ENCODE results near the gene CCDC87.
"Not testable (repeated sequence)": the region's sequence is repeated elsewhere in the genome, so short reads cannot be mapped to it uniquely, and the experiment has no call there.

Gene CCDC87

GRCh38 chr11:66616379-66617154 lies 23.7 kb upstream of the CCDC87 start, which contains the start of gene RBM14:
Gene RBM14 (plus strand): TSS chr11:66616630. CDS start chr11:66616721, 91 bp downstream.
- DNase-seq, result peak; percentile 99

- no peak for DNase-seq
Measured at GRCh38 chr11:66614073-66614472, 21.2 kb upstream of the CCDC87 start.

GRCh38 chr11:66612458-66612857 lies 19.6 kb upstream of the CCDC87 start:
- DNase-seq, result no peak

- no peak for DNase-seq
Measured at GRCh38 chr11:66609721-66610617, 17.1 kb upstream of the CCDC87 start.

- no peak for DNase-seq
Measured at GRCh38 chr11:66607126-66607834, 14.4 kb upstream of the CCDC87 start.

GRCh38 chr11:66606608-66607007 lies 13.7 kb upstream of the CCDC87 start:
- DNase-seq, result not testable (repeated sequence)

- no peak for DNase-seq
Measured at GRCh38 chr11:66604155-66604554, 11.3 kb upstream of the CCDC87 start.

GRCh38 chr11:66603072-66603471 lies 10.2 kb upstream of the CCDC87 start:
- no peak for DNase-seq

GRCh38 chr11:66600631-66601233 lies 7.9 kb upstream of the CCDC87 start:
- no peak for DNase-seq

GRCh38 chr11:66600219-66600618 lies 7.4 kb upstream of the CCDC87 start:
- DNase-seq, result no peak

GRCh38 chr11:66598993-66599392 lies 6.1 kb upstream of the CCDC87 start:
- no peak for DNase-seq

- DNase-seq, result no peak
Measured at GRCh38 chr11:66595245-66595904, 2.5 kb upstream of the CCDC87 start.

- DNase-seq, result no peak
Measured at GRCh38 chr11:66593650-66594049, 787 bp upstream of the CCDC87 start.

- no peak for DNase-seq
Measured at GRCh38 chr11:66593303-66593635, 406 bp upstream of the CCDC87 start.

- DNase-seq, result no peak
Measured at GRCh38 chr11:66591175-66591574, 1.7 kb downstream of the CCDC87 start.

GRCh38 chr11:66589996-66590675 lies 2.7 kb downstream of the CCDC87 start:
- no peak for DNase-seq

GRCh38 chr11:66589315-66589714 lies 3.5 kb downstream of the CCDC87 start:
- not testable (repeated sequence) for DNase-seq

- no peak for DNase-seq
Measured at GRCh38 chr11:66586136-66586535, 6.7 kb downstream of the CCDC87 start.

- not testable (repeated sequence) for DNase-seq
Measured at GRCh38 chr11:66585447-66585846, 7.4 kb downstream of the CCDC87 start.

- DNase-seq, result not testable (repeated sequence)
Measured at GRCh38 chr11:66582565-66583147, 10.2 kb downstream of the CCDC87 start.

- no peak for DNase-seq
Measured at GRCh38 chr11:66581261-66581660, 11.6 kb downstream of the CCDC87 start.

Measured in stimulated activated CD4-positive, alpha-beta T cell treated with anti-CD3 and anti-CD28 coated beads, Interleukin-15, amount 100 ng/mL, for 24 hours (primary cell).